Nephron progenitor cell (in vitro differentiated cells): ENCODE measurements around the gene RASGRP4.

Source experiments
- DNase-seq: peaks from one replicate; pipeline ENCODE4 v3.0.0; 2021
- H3K27ac Mint-ChIP-seq: 2 replicates; pipeline ENCODE4 v1.8.0; 2021; ENCODE audit warnings: mild to moderate bottlenecking, moderate library complexity, mixed read lengths
- H3K27me3 Mint-ChIP-seq: 2 replicates; pipeline ENCODE4 v1.8.0; 2021; ENCODE audit warnings: mild to moderate bottlenecking, low read depth, mixed read lengths; ENCODE audit not compliant: poor library complexity
- H3K36me3 Mint-ChIP-seq: 2 replicates; pipeline ENCODE4 v1.8.0; 2021; ENCODE audit warnings: low read depth, mixed read lengths
- H3K4me1 Mint-ChIP-seq: 2 replicates; pipeline ENCODE4 v1.8.0; 2021; ENCODE audit warnings: mixed read lengths
- H3K4me3 Mint-ChIP-seq: 2 replicates; pipeline ENCODE4 v1.8.0; 2021; ENCODE audit warnings: mild to moderate bottlenecking, moderate library complexity, mixed read lengths
- H3K9me3 Mint-ChIP-seq: 2 replicates; pipeline ENCODE4 v1.8.0; 2021; ENCODE audit warnings: mild to moderate bottlenecking, moderate library complexity, mixed read lengths
- TF ChIP-seq, protein P1 (sequence below): fragments of 200-600 bp; sonication (generic); IDR thresholded peaks from 2 replicates; pipeline ENCODE4 v1.5.0; 2021; ENCODE audit warnings: antibody characterized with exemption

Gene RASGRP4

DNA sequence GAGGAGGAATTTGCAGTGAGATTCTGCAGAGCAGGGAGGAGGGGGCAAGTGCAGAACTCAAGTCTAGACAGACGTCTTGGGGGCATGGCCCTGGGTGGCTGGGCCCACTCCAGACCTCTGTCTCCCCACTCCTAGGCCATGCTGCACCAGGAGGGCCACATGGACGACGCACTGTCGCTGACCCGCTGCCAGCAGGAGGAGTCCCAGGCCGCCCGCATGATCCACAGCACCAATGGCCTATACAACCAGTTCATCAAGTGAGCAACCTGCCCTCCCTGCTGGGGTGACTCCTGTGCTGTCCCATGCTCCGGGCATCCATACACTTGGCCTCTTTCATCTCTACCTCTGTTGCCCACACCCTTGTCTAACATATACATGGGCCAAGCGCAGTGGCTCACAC, 25.6 kb upstream of the RASGRP4 start:
- Mint-ChIP-seq H3K36me3 (peaks cover 22% of the 10 kb centered on the region), H3K27ac (no peak overlapping the region), H3K4me3 (no peak overlapping the region), H3K4me1 (no peaks in the 10 kb centered on the region), H3K27me3 (peaks cover under 1% of the 10 kb centered on the region), H3K9me3 (peaks cover 4% of the 10 kb centered on the region)
- DNase-seq: no peak
- TF ChIP-seq, protein P1, sequence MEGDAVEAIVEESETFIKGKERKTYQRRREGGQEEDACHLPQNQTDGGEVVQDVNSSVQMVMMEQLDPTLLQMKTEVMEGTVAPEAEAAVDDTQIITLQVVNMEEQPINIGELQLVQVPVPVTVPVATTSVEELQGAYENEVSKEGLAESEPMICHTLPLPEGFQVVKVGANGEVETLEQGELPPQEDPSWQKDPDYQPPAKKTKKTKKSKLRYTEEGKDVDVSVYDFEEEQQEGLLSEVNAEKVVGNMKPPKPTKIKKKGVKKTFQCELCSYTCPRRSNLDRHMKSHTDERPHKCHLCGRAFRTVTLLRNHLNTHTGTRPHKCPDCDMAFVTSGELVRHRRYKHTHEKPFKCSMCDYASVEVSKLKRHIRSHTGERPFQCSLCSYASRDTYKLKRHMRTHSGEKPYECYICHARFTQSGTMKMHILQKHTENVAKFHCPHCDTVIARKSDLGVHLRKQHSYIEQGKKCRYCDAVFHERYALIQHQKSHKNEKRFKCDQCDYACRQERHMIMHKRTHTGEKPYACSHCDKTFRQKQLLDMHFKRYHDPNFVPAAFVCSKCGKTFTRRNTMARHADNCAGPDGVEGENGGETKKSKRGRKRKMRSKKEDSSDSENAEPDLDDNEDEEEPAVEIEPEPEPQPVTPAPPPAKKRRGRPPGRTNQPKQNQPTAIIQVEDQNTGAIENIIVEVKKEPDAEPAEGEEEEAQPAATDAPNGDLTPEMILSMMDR: no peak

DNA sequence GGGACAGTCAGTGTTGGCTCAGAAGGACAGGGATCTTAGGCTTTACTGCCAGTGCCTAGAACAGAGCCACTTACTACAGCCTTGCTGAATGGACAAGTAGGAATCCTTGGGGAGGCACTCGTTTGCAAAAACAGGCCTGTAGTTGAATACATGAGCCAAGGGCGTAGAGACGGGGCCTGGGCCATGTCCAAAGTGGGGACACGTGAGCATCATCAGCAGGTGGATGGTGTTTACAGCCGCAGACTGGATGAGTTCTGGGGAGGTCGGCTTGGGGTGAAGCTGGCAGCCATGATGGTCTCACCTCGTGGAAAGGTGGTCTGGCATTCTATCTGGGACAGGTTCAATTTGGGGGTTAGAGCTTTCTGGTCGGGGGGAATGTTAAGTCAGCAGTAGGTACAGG, 25.0 kb upstream of the RASGRP4 start:
- Mint-ChIP-seq H3K4me3 (no peak overlapping the region), H3K9me3 (peaks cover 4% of the 10 kb centered on the region), H3K27me3 (peaks cover 2% of the 10 kb centered on the region), H3K4me1 (no peaks in the 10 kb centered on the region), H3K27ac (no peak overlapping the region), H3K36me3 (peaks cover 22% of the 10 kb centered on the region)
- no peak for DNase-seq
- TF ChIP-seq, protein P1: no peak

DNA sequence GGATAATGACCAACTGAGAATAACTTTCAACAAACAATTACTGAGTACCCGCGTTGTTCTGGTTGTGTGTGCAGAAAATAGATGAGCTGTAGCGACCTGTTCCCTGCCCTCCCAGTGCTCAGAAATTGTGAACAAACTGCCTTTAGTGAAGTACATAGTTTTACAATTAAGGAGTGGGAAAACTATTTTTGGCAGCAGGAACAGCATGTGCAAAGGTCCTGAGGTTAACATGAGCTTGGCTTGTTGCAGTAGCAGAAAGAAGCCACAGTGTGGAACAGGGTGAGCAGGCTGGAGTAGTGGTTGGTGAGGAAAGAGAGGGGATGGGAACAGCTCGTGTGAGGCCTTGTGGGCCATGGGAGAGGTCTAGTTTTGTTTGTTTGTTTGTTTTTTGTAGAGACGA, 23.5 kb upstream of the RASGRP4 start:
- Mint-ChIP-seq H3K9me3 (peaks cover 4% of the 10 kb centered on the region), H3K27ac (no peak overlapping the region), H3K4me3 (no peak overlapping the region), H3K27me3 (peaks cover 3% of the 10 kb centered on the region), H3K4me1 (no peaks in the 10 kb centered on the region), H3K36me3 (peaks cover 17% of the 10 kb centered on the region)
- no peak for DNase-seq
- TF ChIP-seq, protein P1: no peak

DNA sequence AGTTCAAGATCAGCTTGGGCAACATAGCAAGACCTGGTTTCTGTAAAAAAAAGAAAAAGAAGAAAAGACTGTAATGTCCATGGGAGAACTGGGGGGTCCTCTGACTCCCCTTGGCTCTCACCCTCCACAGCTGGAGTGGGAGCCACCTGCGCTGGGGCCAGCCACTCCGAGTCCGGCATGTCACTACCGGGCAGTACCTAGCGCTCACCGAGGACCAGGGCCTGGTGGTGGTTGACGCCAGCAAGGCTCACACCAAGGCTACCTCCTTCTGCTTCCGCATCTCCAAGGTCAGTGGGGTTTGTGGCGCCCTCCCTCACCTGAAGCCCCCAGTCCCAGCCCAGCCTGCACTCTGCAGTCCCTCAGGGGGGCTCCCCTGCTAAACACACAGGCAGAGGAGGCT, 22.2 kb upstream of the RASGRP4 start:
- no peaks in the 10 kb centered on the region for H3K4me1 Mint-ChIP-seq
- H3K9me3 Mint-ChIP-seq: peaks cover 4% of the 10 kb centered on the region
- H3K27ac Mint-ChIP-seq: no peak overlapping the region
- no peak overlapping the region for H3K4me3 Mint-ChIP-seq
- H3K36me3 Mint-ChIP-seq: peaks cover 17% of the 10 kb centered on the region
- H3K27me3 Mint-ChIP-seq: peaks cover 5% of the 10 kb centered on the region
- TF ChIP-seq, protein P1: no peak
- DNase-seq: no peak

DNA sequence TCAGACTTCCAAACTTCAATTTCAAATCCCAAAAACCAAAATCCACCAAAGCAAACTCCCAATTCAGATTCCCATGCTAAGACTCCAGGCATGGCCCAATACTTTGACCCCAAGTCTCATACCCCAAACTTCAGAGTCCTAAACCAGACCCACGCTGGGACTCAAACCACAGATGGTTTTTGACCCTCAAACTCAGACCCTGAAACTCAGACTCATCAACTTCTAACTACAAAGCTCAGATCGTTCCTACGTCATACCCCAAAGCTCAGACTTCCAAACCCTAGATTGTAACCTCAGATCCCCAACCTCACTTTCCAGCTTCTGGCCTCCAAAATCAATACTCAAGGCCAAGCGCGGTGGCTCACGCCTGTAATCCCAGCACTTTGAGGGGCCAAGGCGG, 19.3 kb upstream of the RASGRP4 start:
- H3K4me1 Mint-ChIP-seq: peaks cover 17% of the 10 kb centered on the region
- DNase-seq: no peak
- H3K9me3 Mint-ChIP-seq: peaks cover 4% of the 10 kb centered on the region

DNA sequence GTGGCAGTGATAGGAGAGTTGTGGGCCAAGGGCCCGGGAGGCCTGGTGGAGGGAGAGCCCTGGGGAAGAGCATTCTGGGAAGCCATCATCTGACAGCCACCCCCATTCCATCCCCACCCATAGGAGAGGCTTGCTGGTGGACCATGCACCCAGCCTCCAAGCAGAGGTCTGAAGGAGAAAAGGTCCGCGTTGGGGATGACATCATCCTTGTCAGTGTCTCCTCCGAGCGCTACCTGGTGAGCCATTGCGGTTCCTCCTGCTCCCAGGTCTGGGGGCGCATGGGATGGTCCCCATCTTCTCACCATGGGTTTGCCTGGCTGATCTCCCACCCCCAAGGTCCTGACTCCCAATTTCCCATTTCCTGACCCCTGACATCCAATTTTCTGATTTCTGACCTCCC, 18.0 kb upstream of the RASGRP4 start:
- no peak overlapping the region for H3K4me3 Mint-ChIP-seq
- H3K27me3 Mint-ChIP-seq: peaks cover 9% of the 10 kb centered on the region
- TF ChIP-seq, protein P1: no peak
- no peak for DNase-seq
- peaks cover 4% of the 10 kb centered on the region for H3K36me3 Mint-ChIP-seq
- H3K4me1 Mint-ChIP-seq: peaks cover 17% of the 10 kb centered on the region
- H3K9me3 Mint-ChIP-seq: peaks cover 3% of the 10 kb centered on the region
- no peak overlapping the region for H3K27ac Mint-ChIP-seq

More for the DNA sequence above, 19.3 kb upstream of the RASGRP4 start:
- no peak overlapping the region for H3K27ac Mint-ChIP-seq
- H3K4me3 Mint-ChIP-seq: no peak overlapping the region
- H3K36me3 Mint-ChIP-seq: peaks cover 4% of the 10 kb centered on the region
- H3K27me3 Mint-ChIP-seq: peaks cover 9% of the 10 kb centered on the region
- TF ChIP-seq, protein P1: no peak
